ENCODE data around the gene WDR6.

Gene WDR6

GRCh38 chr3:49026536-49026935, 19.3 kb downstream of the WDR6 start:
- in situ Hi-C loops (cut with HindIII; ENCODE audit: low sequenced_read_pairs): no loop called here

GRCh38 chr3:49027634-49028033, 20.4 kb downstream of the WDR6 start:
- in situ Hi-C loops (cut with HindIII; ENCODE audit: low sequenced_read_pairs): no loop called here

GRCh38 chr3:49028298-49028672, 21.1 kb downstream of the WDR6 start:
- in situ Hi-C loops (cut with HindIII; ENCODE audit: low sequenced_read_pairs): no loop called here

GRCh38 chr3:49028673-49029562, 21.7 kb downstream of the WDR6 start, which contains the start of gene IMPDH2:
IMPDH2 (minus strand) TSS chr3:49029398; CDS start chr3:49029350, 48 bp downstream.
- in situ Hi-C loops (cut with HindIII; ENCODE audit: low sequenced_read_pairs): no loop called here

- in situ Hi-C loops (cut with HindIII; ENCODE audit: low sequenced_read_pairs): no loop called here
Measured at GRCh38 chr3:49029563-49029884, 22.3 kb downstream of the WDR6 start.

GRCh38 chr3:49030321-49030720, 23.1 kb downstream of the WDR6 start:
- in situ Hi-C loops (cut with HindIII; ENCODE audit: low sequenced_read_pairs): no loop called here

GRCh38 chr3:49032646-49033304, 25.6 kb downstream of the WDR6 start:
- in situ Hi-C loops (cut with HindIII; ENCODE audit: low sequenced_read_pairs): no loop called here

- in situ Hi-C loops (cut with HindIII; ENCODE audit: low sequenced_read_pairs): no loop called here
Measured at GRCh38 chr3:49034650-49035049, 27.5 kb downstream of the WDR6 start.

GRCh38 chr3:49035281-49035680, 28.1 kb downstream of the WDR6 start:
- in situ Hi-C loops (cut with HindIII; ENCODE audit: low sequenced_read_pairs): no loop called here

GRCh38 chr3:49053543-49053942, 46.4 kb downstream of the WDR6 start:
- in situ Hi-C loops (cut with HindIII; ENCODE audit: low sequenced_read_pairs): no loop called here

GRCh38 chr3:49054344-49054862, 47.2 kb downstream of the WDR6 start:
- in situ Hi-C loops (cut with HindIII; ENCODE audit: low sequenced_read_pairs): no loop called here

GRCh38 chr3:49057268-49057667, 50.1 kb downstream of the WDR6 start:
- in situ Hi-C loops (cut with HindIII; ENCODE audit: low sequenced_read_pairs): no loop called here

- in situ Hi-C loops (cut with HindIII; ENCODE audit: low sequenced_read_pairs): no loop called here
Measured at GRCh38 chr3:49058011-49058410, 50.8 kb downstream of the WDR6 start.
